ENCODE measurements around the gene GALC. TPM values are rescaled to one million over a fixed set of nuclear protein-coding genes. Genes with fewer than 3 reads are reported as not detected.
"Not testable (repeated sequence)": the region's sequence is repeated elsewhere in the genome, so short reads cannot be mapped to it uniquely, and the experiment has no call there.

GALC gene
- total RNA-seq, 1 experiment from 2014 or later: 33.4 TPM

DNA sequence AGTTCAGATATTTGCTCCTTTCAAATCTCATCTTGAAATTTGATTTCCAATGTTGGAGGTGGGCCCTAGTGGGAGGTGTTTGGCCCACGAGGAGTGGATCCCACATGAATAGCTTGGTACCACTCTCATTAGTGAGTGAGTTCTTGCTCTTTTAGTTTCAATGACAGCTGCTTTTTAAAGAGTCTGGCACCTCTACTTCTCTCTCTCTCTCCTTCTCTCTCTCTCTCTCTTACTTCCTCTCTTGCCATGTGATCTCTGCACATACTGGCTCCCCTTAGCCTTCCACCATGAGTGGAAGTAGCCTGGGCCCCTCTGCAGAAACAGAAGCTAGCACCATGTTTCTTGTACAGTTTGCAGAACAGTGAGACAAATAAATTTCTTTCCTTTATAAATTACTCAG lies 37.1 kb upstream of the GALC start:
- no peak overlapping the region for H3K9ac ChIP-seq (ENCODE audit: low read length)
- no peak overlapping the region for H3K4me3 ChIP-seq (ENCODE audit: low read length)
- no peaks in the 10 kb centered on the region for H3K27me3 ChIP-seq (ENCODE audit: low read length)
- no peaks in the 10 kb centered on the region for H3K36me3 ChIP-seq (ENCODE audit: insufficient read depth, low read length)
- H3K9me3 ChIP-seq (ENCODE audit: low read length): no peaks in the 10 kb centered on the region
- no peak overlapping the region for H3K27ac ChIP-seq (ENCODE audit: low read length)
- DNase-seq: no peak
- no peaks in the 10 kb centered on the region for H3K9me2 ChIP-seq (replicated peaks; ENCODE audit: insufficient read depth, low read length)
- H3K4me1 ChIP-seq (ENCODE audit: low read length): peaks cover 5% of the 10 kb centered on the region
- no peaks in the 10 kb centered on the region for H3K79me2 ChIP-seq (ENCODE audit: low read length)
- H4K20me1 ChIP-seq (ENCODE audit: insufficient read depth, low read depth, low read length): no peaks in the 10 kb centered on the region
- H3K4me2 ChIP-seq (ENCODE audit: low read depth, low read length, poor library complexity, severe bottlenecking): no peak overlapping the region
- no peak overlapping the region for H2AFZ ChIP-seq (ENCODE audit: low read length)

DNA sequence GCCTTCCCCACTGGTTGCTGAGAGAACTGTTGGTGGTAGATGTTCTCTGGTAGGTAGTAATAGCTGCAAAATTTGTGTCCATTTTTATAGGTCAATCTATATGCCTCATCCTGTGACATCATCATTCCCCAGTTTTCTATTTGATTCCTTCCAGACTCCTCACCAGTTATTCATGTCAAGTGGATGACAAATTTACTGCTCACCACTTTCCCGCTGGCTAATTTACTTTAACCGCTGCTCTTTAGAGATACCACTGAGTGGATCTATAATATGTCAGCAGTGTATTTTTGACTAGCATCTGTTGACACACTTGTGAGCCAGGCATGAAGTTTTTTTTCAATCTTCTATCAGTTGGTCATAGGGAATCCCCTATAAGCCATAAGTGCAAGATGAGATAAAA lies 36.5 kb upstream of the GALC start:
- H2AFZ ChIP-seq (ENCODE audit: low read length): no peak overlapping the region
- H4K20me1 ChIP-seq (ENCODE audit: insufficient read depth, low read depth, low read length): no peaks in the 10 kb centered on the region
- no peak overlapping the region for H3K9ac ChIP-seq (ENCODE audit: low read length)
- no peaks in the 10 kb centered on the region for H3K9me2 ChIP-seq (replicated peaks; ENCODE audit: insufficient read depth, low read length)
- H3K36me3 ChIP-seq (ENCODE audit: insufficient read depth, low read length): no peaks in the 10 kb centered on the region
- H3K4me1 ChIP-seq (ENCODE audit: low read length): peaks cover 5% of the 10 kb centered on the region
- no peak for DNase-seq
- no peaks in the 10 kb centered on the region for H3K9me3 ChIP-seq (ENCODE audit: low read length)
- no peak overlapping the region for H3K27ac ChIP-seq (ENCODE audit: low read length)
- no peaks in the 10 kb centered on the region for H3K79me2 ChIP-seq (ENCODE audit: low read length)
- no peaks in the 10 kb centered on the region for H3K27me3 ChIP-seq (ENCODE audit: low read length)
- H3K4me2 ChIP-seq (ENCODE audit: low read depth, low read length, poor library complexity, severe bottlenecking): no peak overlapping the region
- H3K4me3 ChIP-seq (ENCODE audit: low read length): no peak overlapping the region

GRCh38 chr14:88026890-88027289 lies 33.9 kb upstream of the GALC start:
- peak overlapping the region; percentile 8 for H3K4me2 ChIP-seq (ENCODE audit: low read depth, low read length, poor library complexity, severe bottlenecking)
- peaks cover 5% of the 10 kb centered on the region for H3K4me1 ChIP-seq (ENCODE audit: low read length)
- no peak overlapping the region for H3K9ac ChIP-seq (ENCODE audit: low read length)
- H3K4me3 ChIP-seq (ENCODE audit: low read length): no peak overlapping the region
- H3K9me3 ChIP-seq (ENCODE audit: low read length): no peaks in the 10 kb centered on the region
- H3K79me2 ChIP-seq (ENCODE audit: low read length): no peaks in the 10 kb centered on the region
- H3K27me3 ChIP-seq (ENCODE audit: low read length): no peaks in the 10 kb centered on the region
- no peaks in the 10 kb centered on the region for H3K9me2 ChIP-seq (replicated peaks; ENCODE audit: insufficient read depth, low read length)
- H3K27ac ChIP-seq (ENCODE audit: low read length): no peak overlapping the region
- H4K20me1 ChIP-seq (ENCODE audit: insufficient read depth, low read depth, low read length): no peaks in the 10 kb centered on the region
- DNase-seq: no peak
- H3K36me3 ChIP-seq (ENCODE audit: insufficient read depth, low read length): no peaks in the 10 kb centered on the region
- no peak overlapping the region for H2AFZ ChIP-seq (ENCODE audit: low read length)

DNA sequence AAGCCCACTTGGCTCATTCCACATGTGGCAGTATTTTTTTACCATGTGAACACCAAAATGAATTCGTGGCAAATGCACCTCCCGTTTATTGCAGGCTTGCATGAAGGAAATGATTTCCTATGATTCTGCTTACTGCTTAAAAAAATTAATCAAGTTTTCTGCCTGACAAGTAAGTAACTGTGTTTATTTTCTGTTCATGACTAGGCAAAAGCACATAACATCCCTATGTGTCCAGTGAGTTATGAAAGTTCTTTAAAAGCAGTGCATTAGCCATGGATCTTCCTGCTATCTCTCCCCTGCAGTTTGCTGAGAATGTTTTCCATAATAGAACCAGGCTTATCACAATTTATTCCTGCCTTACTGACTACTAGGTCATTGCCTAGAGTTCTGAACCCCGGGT lies 32.3 kb upstream of the GALC start:
- peaks cover 5% of the 10 kb centered on the region for H3K4me1 ChIP-seq (ENCODE audit: low read length)
- H3K79me2 ChIP-seq (ENCODE audit: low read length): no peaks in the 10 kb centered on the region
- H3K36me3 ChIP-seq (ENCODE audit: insufficient read depth, low read length): no peaks in the 10 kb centered on the region
- no peak overlapping the region for H2AFZ ChIP-seq (ENCODE audit: low read length)
- H4K20me1 ChIP-seq (ENCODE audit: insufficient read depth, low read depth, low read length): no peaks in the 10 kb centered on the region
- H3K9ac ChIP-seq (ENCODE audit: low read length): no peak overlapping the region
- H3K4me2 ChIP-seq (ENCODE audit: low read depth, low read length, poor library complexity, severe bottlenecking): no peak overlapping the region
- no peak overlapping the region for H3K27ac ChIP-seq (ENCODE audit: low read length)
- no peak for DNase-seq
- no peaks in the 10 kb centered on the region for H3K27me3 ChIP-seq (ENCODE audit: low read length)
- H3K9me2 ChIP-seq (replicated peaks; ENCODE audit: insufficient read depth, low read length): no peaks in the 10 kb centered on the region
- no peak overlapping the region for H3K4me3 ChIP-seq (ENCODE audit: low read length)
- no peaks in the 10 kb centered on the region for H3K9me3 ChIP-seq (ENCODE audit: low read length)

DNA sequence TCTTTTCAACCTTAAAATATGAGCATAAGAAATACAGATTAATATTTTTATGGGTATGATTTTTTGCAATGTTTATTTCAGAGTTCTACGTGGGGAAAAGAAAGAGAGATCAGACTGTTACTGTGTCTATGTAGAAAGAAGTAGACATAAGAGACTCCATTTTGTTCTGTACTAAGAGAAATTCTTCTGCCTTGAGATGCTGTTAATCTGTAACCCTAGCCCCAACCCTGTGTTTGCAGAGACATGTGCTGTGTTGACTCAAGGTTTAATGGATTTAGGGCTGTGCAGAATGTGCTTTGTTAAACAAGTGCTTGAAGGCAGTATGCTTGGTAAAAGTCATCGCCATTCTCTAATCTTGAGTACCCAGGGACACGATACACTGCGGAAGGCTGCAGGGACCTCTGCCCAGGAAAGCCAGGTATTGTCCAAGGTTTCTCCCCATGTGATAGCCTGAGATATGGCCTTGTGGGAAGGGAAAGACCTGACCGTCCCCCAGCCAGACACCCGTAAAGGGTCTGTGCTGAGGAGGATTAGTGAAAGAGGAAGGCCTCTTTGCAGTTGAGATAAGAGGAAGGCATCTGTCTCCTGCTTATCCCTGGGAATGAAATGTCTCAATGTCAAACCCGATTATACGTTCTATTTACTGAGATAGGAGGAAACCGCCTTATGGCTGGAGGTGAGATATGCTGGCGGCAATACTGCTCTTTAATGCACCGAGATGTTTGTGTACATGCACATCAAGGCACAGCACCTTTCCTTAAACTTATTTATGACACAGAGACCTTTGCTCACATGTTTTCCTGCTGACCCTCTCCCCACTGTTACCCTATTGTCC lies 31.5 kb upstream of the GALC start:
- H3K27ac ChIP-seq (ENCODE audit: low read length); H3K79me2 ChIP-seq (ENCODE audit: low read length); H3K36me3 ChIP-seq (ENCODE audit: insufficient read depth, low read length); H3K4me3 ChIP-seq (ENCODE audit: low read length); H3K9ac ChIP-seq (ENCODE audit: low read length); H3K27me3 ChIP-seq (ENCODE audit: low read length); H3K9me2 ChIP-seq (replicated peaks; ENCODE audit: insufficient read depth, low read length); H4K20me1 ChIP-seq (ENCODE audit: insufficient read depth, low read depth, low read length); H2AFZ ChIP-seq (ENCODE audit: low read length); H3K4me1 ChIP-seq (ENCODE audit: low read length); H3K4me2 ChIP-seq (ENCODE audit: low read depth, low read length, poor library complexity, severe bottlenecking); H3K9me3 ChIP-seq (ENCODE audit: low read length); DNase-seq: not testable (repeated sequence)

DNA sequence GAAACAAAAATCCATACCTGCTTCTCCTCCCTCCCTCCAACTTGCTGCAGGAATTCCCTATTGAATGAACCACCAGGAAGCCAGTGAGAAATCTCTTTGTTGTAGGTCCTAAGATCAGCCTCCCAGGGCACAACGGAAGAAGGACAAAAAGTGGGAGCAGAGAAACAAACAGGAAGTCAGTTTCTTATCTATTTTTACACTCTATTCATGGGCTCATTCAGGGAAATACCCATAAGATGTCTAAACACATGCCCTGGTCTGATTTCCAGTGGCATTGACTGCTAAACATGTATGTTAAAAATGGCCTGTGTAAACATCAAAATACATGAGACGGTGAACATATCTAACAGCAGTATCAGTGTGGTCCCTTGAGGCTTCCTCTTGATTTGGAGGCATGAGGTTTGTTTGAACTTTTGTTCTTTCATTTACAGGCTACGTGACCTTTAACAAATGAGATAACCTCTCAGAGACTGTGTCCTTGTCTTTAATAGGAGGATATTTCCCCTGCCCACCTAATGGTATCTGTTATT lies 30.7 kb upstream of the GALC start:
- no peak overlapping the region for H3K4me2 ChIP-seq (ENCODE audit: low read depth, low read length, poor library complexity, severe bottlenecking)
- no peak overlapping the region for H3K9ac ChIP-seq (ENCODE audit: low read length)
- no peaks in the 10 kb centered on the region for H3K79me2 ChIP-seq (ENCODE audit: low read length)
- H4K20me1 ChIP-seq (ENCODE audit: insufficient read depth, low read depth, low read length): no peaks in the 10 kb centered on the region
- H3K4me1 ChIP-seq (ENCODE audit: low read length): peaks cover 5% of the 10 kb centered on the region
- H3K36me3 ChIP-seq (ENCODE audit: insufficient read depth, low read length): no peaks in the 10 kb centered on the region
- H3K9me3 ChIP-seq (ENCODE audit: low read length): no peaks in the 10 kb centered on the region
- H3K4me3 ChIP-seq (ENCODE audit: low read length): no peak overlapping the region
- no peak for DNase-seq
- no peaks in the 10 kb centered on the region for H3K9me2 ChIP-seq (replicated peaks; ENCODE audit: insufficient read depth, low read length)
- H3K27ac ChIP-seq (ENCODE audit: low read length): no peak overlapping the region
- H3K27me3 ChIP-seq (ENCODE audit: low read length): no peaks in the 10 kb centered on the region
- no peak overlapping the region for H2AFZ ChIP-seq (ENCODE audit: low read length)

DNA sequence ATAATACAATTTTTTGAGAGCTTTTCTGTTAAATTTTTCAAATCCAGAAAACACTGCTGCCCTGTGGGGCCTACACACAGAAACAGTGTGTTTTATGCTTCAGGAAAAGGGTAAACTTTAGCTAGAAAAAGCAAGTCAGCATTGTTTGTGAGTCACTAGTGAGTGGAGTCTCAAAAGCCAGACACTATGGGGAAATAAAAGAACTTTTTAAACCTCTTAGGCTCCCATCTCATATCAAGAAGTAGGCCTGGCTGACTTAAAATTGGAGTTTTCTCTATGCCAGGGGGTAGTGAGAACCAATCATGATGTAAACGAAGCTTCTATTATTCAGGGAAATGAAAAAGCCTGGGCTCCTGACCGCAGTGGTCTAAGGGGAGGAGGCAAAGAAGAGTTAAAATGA lies 24.6 kb upstream of the GALC start:
- Histone ChIP-seq H3K9ac (ENCODE audit: low read length) (no peak overlapping the region), H3K9me3 (ENCODE audit: low read length) (no peaks in the 10 kb centered on the region), H3K27ac (ENCODE audit: low read length) (no peak overlapping the region), H4K20me1 (ENCODE audit: insufficient read depth, low read depth, low read length) (no peaks in the 10 kb centered on the region), H3K4me1 (ENCODE audit: low read length) (peaks cover 3% of the 10 kb centered on the region), H3K36me3 (ENCODE audit: insufficient read depth, low read length) (no peaks in the 10 kb centered on the region), H3K9me2 (replicated peaks; ENCODE audit: insufficient read depth, low read length) (no peaks in the 10 kb centered on the region), H3K27me3 (ENCODE audit: low read length) (no peaks in the 10 kb centered on the region), H2AFZ (ENCODE audit: low read length) (no peak overlapping the region), H3K79me2 (ENCODE audit: low read length) (no peaks in the 10 kb centered on the region), H3K4me2 (ENCODE audit: low read depth, low read length, poor library complexity, severe bottlenecking) (no peak overlapping the region), H3K4me3 (ENCODE audit: low read length) (no peak overlapping the region)
- no peak for DNase-seq

DNA sequence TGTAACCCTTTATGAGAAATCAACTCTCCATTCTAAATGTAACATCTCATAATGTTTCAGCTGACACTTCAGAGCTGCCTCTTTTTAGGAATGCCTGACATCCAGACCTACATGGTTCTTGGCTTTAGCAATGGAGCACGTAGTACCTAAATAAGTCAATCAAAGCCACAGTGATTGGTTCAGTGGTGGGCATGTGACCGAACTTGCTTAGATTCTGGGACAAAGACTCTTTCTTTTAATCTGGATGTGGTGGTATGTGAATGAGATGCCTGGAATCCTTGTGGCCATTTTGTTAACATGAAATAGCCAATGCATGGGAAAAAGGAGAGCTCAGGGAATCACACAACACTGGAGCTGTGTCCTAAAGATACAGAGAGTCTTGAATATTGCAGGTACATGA lies 23.8 kb upstream of the GALC start:
- Histone ChIP-seq H3K9me3 (ENCODE audit: low read length) (no peaks in the 10 kb centered on the region), H3K27ac (ENCODE audit: low read length) (no peak overlapping the region), H4K20me1 (ENCODE audit: insufficient read depth, low read depth, low read length) (no peaks in the 10 kb centered on the region), H3K9ac (ENCODE audit: low read length) (no peak overlapping the region), H3K4me1 (ENCODE audit: low read length) (peaks cover 3% of the 10 kb centered on the region), H2AFZ (ENCODE audit: low read length) (no peak overlapping the region), H3K9me2 (replicated peaks; ENCODE audit: insufficient read depth, low read length) (no peaks in the 10 kb centered on the region), H3K27me3 (ENCODE audit: low read length) (no peaks in the 10 kb centered on the region), H3K4me2 (ENCODE audit: low read depth, low read length, poor library complexity, severe bottlenecking) (no peak overlapping the region), H3K36me3 (ENCODE audit: insufficient read depth, low read length) (no peaks in the 10 kb centered on the region), H3K79me2 (ENCODE audit: low read length) (no peaks in the 10 kb centered on the region), H3K4me3 (ENCODE audit: low read length) (no peak overlapping the region)
- DNase-seq: no peak

All from Karpas-422 (cell line).